ENCODE results near the gene STK36. TPM values are rescaled to one million over a fixed set of nuclear protein-coding genes. Genes with fewer than 3 reads are reported as not detected.

The STK36 gene, protein sequence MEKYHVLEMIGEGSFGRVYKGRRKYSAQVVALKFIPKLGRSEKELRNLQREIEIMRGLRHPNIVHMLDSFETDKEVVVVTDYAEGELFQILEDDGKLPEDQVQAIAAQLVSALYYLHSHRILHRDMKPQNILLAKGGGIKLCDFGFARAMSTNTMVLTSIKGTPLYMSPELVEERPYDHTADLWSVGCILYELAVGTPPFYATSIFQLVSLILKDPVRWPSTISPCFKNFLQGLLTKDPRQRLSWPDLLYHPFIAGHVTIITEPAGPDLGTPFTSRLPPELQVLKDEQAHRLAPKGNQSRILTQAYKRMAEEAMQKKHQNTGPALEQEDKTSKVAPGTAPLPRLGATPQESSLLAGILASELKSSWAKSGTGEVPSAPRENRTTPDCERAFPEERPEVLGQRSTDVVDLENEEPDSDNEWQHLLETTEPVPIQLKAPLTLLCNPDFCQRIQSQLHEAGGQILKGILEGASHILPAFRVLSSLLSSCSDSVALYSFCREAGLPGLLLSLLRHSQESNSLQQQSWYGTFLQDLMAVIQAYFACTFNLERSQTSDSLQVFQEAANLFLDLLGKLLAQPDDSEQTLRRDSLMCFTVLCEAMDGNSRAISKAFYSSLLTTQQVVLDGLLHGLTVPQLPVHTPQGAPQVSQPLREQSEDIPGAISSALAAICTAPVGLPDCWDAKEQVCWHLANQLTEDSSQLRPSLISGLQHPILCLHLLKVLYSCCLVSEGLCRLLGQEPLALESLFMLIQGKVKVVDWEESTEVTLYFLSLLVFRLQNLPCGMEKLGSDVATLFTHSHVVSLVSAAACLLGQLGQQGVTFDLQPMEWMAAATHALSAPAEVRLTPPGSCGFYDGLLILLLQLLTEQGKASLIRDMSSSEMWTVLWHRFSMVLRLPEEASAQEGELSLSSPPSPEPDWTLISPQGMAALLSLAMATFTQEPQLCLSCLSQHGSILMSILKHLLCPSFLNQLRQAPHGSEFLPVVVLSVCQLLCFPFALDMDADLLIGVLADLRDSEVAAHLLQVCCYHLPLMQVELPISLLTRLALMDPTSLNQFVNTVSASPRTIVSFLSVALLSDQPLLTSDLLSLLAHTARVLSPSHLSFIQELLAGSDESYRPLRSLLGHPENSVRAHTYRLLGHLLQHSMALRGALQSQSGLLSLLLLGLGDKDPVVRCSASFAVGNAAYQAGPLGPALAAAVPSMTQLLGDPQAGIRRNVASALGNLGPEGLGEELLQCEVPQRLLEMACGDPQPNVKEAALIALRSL (N-terminal part only)
- 14.7 and 20.7 TPM in 2 replicates for total RNA-seq

DNA sequence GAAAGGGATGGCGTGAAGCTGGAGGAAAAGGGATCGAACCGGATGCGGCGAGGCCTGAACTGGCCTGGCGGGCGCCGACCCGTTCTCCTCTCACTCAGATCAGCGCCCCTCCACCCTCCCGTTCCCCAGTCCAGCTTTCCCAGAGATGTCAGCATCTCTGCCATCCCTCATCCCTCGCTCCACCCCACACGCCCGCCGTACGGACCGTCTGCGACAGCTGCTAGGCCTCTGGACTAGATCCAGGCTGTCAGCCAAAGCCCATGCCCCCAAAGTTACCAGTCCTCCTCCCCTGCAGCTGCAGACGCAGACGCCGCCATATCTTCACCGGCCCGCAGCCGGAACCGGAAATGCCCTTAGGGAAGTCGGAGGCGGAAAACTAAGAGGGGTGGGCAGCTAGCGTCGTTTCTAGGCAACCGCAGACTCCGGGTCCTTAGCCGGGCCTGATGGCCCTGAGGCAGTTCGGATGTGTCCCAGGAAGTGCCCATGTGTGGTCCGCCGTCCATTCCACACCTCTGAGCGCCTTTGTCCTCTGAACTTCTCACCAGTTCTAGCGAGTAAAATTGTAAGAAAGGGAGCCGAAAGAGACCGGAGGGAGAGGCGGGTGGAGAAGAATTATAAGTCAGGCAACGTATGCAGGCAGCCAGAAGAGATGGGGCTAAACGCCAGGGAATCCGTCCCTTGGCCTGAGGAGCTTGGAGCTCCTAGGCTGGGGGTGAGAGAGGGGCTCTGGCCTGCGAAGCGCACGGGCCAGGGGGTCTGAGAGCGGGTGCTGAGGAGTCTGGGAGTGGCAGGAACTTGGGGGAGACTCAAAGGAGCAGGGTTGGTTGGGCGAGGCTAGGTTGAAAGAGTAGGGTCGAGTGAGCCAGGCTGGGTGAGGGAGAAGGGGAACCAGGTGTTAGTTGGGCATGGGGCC is at the start of gene STK36, which contains the start of gene RNF25:
STK36 (plus strand) TSS at position 433 of the 913 bp plus-strand sequence. CDS start 744 bp downstream, outside the sequence.
RNF25 (minus strand) TSS at position 349 of the 913 bp plus-strand sequence; CDS start at position 317, 32 bp downstream.

DNA sequence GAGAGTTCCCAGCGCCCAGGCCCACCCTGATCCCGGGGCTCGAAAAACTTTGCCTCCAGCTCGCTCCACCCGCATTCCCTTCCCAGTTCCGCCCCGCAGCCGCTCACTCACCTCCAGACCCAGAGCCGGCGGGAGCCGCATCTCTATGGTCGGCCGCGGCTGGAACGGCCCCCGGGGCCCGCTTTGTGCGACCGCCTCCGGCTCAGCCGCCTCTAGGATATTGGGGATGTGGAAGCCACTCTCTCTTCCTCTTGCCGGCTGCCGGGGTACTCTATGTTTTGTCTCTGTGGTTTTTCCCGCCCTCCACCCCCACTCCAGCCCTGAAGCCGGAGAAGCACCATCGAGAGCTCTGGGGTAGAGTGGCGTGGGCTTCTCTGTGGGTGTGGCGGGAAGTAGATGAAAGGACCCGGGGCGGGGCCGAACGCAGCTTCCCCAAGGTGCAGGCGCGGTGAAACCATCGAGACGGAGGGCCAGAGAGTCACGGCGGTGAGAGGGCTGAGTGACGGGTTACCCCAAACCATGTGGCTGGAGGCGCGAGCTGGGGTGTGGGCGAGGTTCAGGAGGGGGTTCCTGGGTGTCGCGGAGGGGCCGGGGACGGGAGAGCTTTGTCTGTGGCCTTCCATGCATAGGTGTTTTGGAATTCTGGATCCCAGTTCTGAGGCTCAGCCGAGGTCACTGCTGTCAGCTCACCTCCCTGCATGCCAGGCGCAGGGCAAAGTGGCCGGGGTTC is 12.5 kb upstream of the STK36 start, which contains the start of the genes BCS1L and ZNF142:
BCS1L (plus strand) TSS at position 426 of the 730 bp plus-strand sequence. CDS start 1,305 bp downstream, outside the sequence.
ZNF142 (minus strand) TSS at position 366 of the 730 bp plus-strand sequence. CDS start 3,194 bp downstream, outside the sequence.

DNA sequence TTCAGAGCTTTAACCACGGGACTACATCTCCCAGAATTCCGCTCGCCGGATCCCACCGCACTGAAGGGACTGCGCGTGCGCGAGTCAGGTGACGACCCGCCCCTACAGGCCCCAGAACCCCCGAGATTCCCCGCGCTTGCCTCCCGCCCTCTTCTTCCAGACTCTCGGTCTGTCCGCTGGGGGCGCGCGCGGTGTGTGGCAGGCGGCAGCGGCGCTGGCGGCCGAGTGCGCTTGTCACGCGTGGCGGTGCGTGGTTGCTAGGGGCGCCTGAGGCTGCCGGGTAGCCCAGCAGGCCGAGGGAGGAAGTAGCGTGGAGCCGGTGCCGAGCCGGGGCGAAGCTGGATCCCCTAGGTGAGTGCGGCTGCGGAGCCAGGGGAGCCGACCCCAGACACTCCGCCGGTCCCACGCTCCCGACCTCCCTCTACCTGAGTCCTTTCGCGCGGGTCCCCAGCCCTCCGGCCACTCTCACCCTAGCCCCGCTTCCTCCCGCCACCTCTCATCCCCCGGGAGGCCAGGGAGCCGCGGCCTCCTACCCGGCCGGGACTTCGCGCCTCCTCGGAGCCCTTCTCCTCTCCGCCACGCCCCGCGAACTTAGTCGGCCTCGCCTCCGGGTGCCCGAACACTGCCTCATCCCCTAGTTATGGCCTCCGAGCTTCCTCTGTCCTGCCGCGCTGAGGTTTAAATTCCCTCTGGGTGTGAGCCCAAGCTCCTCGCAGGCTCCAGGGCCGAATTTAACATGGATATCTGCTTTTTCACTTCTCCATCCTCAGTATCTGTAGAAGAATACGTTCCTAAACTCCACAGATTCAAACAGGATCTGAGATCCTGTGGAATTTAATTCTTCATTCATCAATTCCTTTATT is 39.0 kb downstream of the STK36 start, which contains the start of gene TTLL4:
TTLL4 (plus strand) TSS at position 149 of the 863 bp plus-strand sequence. CDS start 26,842 bp downstream, outside the sequence.

Other genes starting within 250 kb of the STK36 start
- gene USP37, start 103.7 kb upstream of the STK36 start, total RNA-seq, result 9.1 and 12.4 TPM in 2 replicates
- 63.4 and 77.7 TPM in 2 replicates for gene CNOT9, start 103.2 kb upstream of the STK36 start, total RNA-seq
- 2.9 and 6.5 TPM in 2 replicates for gene PLCD4, start 64.2 kb upstream of the STK36 start, total RNA-seq
- 22.4 and 25.5 TPM in 2 replicates for gene ZNF142, start 12.5 kb upstream of the STK36 start, total RNA-seq
- 27.4 and 32.1 TPM in 2 replicates for gene BCS1L, start 12.4 kb upstream of the STK36 start, total RNA-seq
- 49.0 and 56.6 TPM in 2 replicates for gene RNF25, start 84 bp upstream of the STK36 start, total RNA-seq
- 15.0 and 20.5 TPM in 2 replicates for gene TTLL4, start 38.7 kb downstream of the STK36 start, total RNA-seq
- gene CYP27A1, start 110.1 kb downstream of the STK36 start, total RNA-seq, result 6.3 and 9.1 TPM in 2 replicates
- not detected in 2 replicates for gene PRKAG3, start 159.7 kb downstream of the STK36 start, total RNA-seq
- gene WNT6, start 187.7 kb downstream of the STK36 start, total RNA-seq, result not detected in 2 replicates
- gene WNT10A, start 208.8 kb downstream of the STK36 start, total RNA-seq, result not detected in 2 replicates